Smooth muscle cell of the brain vasculature (primary cell): Measurements from ENCODE around the gene CBLC.
"Not testable (repeated sequence)": the region's sequence is repeated elsewhere in the genome, so short reads cannot be mapped to it uniquely, and the experiment has no call there.

ENCODE experiments used
- DNase-seq: peaks from one replicate; pipeline ENCODE4 v3.0.0-alpha.2; 2012; ENCODE audit warnings: low read depth, low spot score

The CBLC gene

DNA sequence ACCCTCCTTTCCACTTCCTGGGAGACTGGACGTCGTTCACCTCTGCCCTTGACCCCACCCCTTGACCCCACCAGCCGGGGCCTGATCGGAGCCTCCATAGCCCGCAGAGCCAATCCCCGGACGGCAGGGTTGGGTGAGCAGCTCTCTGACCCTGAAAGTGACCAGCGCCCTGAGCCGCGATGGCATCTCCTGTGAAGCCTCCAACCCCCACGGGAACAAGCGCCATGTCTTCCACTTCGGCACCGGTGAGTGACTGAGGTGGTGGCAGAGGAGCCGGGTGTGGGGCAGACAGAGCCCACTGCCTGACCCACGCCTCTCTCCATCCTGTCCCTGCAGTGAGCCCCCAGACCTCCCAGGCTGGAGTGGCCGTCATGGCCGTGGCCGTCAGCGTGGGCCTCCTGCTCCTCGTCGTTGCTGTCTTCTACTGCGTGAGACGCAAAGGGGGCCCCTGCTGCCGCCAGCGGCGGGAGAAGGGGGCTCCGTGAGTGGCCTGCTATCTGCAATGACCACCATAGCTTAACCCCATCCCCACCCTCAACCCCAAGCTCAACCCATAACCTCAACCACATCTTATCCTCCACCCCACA, 41.6 kb downstream of the CBLC start:
- DNase-seq: no peak

DNA sequence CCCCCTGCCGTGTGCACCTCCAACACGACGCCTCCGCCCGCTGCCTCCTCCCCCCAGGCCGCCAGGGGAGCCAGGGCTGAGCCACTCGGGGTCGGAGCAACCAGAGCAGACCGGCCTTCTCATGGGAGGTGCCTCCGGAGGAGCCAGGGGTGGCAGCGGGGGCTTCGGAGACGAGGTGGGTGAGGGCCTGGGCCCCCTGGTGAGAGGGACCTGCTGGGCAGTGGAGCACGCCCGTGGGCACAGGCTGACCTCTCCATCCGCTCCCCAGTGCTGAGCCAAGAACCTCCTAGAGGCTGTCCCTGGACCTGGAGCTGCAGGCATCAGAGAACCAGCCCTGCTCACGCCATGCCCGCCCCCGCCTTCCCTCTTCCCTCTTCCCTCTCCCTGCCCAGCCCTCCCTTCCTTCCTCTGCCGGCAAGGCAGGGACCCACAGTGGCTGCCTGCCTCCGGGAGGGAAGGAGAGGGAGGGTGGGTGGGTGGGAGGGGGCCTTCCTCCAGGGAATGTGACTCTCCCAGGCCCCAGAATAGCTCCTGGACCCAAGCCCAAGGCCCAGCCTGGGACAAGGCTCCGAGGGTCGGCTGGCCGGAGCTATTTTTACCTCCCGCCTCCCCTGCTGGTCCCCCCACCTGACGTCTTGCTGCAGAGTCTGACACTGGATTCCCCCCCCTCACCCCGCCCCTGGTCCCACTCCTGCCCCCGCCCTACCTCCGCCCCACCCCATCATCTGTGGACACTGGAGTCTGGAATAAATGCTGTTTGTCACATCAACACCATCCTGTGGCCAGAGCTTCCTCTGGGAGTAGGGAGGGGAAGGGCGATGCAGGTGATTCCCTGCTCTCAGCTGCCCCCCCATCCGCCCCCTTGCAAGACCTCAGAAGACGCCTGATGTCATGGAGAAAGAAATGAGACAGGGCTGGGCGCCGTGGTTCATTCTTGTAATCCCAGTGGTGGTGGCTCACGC, 43.2 kb downstream of the CBLC start:
- DNase-seq: no peak

DNA sequence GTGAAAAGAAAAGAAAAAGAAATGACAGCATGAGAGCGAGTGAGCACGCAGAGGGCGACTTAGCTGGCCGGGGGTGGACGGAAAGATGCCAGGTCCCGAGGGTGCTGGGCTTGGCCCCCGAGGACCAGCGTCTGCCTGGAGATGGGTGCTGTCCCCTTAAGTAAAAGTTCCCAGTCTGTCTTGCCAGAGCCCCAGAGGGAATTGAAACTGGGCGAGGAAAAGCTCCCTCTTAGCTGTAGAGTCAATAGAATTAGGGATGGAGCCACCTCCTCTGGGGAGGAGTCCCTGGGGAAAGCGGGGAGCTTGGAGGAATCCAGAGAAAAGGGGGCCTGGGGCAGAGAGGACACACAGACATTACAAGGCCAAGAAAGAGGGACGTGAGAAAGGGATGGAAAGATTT, 44.5 kb downstream of the CBLC start:
- DNase-seq: no peak

DNA sequence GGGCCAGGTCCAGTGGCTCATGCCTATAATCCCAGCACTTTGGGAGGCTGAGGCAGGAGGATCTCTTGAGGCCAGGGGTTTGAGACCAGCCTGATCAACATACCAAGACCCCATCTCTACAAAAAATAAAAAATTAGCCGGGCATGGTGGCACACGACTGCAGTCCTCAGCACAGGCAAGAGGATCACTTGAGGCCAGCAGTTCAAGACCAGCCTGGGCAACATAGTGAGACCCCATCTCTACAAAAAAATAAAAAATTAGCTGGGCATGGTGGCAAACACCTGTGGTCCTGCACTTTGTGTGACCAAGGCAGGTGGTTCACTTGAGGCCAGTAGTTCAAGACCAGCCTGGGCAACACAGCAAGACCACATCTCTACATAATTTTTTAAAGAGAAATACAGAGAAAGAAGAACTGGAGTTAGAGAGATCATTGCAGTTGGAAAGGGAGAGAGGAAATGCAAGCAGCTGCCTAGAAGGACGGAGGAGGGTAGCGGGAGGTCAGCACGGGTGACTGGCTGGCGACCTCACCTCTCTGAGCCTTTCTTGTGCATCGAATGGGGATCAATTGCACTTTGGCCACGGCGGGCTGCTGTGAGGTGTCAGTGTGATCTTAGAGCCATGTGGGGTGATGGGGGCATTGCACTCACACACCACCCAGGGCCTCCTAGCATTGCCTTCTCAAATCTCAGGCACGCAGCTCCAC, 45.1 kb downstream of the CBLC start:
- no peak for DNase-seq

DNA sequence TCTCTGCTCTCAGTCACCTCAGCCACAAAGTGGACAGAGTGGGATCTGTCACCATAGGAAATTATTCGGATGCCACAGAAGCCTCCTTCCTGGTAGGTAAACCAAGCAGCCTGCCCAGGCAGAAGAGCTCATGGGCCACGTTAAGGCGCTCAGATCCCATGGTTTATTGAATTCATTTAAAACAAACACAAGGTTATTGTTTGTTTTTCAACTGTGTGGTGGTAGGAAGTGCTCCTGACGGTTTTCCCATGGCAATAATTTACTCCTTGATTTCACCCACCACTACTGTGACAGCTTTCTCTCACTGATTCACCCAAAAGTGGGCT, 45.6 kb downstream of the CBLC start:
- no peak for DNase-seq

DNA sequence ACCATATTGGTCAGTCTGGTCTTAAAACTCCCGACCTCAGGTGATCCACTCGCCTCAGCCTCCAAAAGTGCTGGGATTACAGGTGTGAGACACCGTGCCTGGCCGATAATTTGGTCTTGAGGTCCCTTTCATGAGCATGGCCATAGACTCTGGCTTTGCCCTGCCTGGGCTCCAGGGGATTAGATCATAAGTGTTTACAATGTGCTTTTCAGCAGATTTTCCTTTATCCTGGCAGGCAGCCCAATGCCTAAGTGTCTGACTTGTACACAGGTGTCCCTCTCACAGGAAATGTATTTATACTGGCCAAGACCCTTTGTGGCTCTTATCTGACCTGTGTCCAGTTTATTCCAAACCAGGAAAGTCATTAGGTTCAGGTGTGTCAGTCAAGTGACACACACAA, 47.1 kb downstream of the CBLC start:
- no peak for DNase-seq

DNA sequence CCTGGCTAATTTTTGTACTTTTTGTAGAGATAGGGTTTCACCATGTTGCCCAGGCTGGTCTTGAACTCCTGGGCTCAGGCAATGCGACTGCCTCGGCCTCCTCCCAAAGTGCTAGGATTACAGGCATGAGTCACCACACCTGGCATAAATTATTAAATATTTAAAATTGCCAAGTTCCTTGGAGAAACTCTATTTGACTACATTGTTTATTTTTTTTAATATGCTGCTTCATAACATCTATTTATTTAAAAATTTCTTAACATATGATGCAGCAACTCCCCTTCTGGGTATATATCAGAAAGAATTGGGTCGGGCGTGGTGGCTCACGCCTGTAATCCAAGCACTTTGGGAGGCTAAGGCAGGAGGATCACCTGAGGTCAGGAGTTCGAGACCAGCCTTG, 55.2 kb downstream of the CBLC start:
- not testable (repeated sequence) for DNase-seq

DNA sequence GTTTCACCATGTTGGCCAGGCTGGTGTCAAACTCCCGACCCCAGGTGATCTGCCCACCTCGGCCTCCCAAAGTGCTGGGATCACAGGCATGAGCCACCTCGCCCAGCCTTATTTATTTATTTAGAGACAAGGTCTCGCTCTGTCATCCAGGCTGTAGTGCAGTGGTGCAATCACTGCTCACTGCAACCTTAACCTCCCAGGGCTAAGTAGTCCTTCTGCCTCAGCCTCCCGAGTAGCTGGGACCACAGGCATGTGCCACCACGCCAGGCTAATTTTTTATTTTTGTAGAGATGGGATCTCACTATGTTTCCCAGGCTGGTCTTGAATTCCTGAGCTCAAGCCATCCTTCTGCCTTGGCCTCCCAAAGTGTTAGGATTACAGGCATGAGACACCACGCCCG, 56.7 kb downstream of the CBLC start:
- not testable (repeated sequence) for DNase-seq

DNA sequence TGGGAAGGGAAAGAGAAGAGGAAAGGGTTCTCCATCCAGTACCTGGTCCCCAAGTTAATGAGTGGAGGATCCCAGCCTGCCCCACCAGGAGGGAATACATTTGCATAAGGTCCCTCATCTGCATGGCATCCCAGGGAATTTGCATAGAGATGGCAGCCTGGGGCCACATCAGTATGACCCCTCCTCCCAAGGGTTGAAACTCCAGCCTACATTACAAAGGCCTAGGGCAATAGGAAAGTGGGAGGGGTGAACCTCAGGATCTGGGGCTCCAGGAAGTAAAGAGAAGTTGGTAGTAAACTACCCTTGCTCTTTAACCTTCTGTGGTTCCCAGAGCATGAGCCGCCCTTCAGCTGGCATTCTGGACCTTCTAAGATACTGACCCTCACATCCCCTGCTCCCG, 61.6 kb downstream of the CBLC start:
- DNase-seq: no peak

DNA sequence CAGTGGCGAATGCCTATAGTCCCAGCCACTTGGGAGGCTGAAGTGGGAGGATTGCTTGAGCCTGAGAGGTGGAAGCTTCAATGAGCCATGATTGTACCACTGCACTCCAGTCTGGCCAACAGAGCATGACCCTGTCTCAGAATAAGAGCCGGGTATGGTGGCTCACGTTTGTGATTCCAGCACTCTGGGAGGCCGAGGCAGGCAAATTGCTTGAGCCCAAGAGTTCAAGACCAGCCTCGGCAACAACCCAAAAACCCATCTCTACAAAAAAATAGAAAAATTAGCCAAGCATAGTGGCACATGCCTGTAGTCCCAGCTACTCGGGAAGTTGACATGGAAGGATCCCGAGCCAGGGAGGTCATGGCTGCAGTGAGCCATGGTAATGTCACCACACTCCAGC, 63.1 kb downstream of the CBLC start:
- no peak for DNase-seq

DNA sequence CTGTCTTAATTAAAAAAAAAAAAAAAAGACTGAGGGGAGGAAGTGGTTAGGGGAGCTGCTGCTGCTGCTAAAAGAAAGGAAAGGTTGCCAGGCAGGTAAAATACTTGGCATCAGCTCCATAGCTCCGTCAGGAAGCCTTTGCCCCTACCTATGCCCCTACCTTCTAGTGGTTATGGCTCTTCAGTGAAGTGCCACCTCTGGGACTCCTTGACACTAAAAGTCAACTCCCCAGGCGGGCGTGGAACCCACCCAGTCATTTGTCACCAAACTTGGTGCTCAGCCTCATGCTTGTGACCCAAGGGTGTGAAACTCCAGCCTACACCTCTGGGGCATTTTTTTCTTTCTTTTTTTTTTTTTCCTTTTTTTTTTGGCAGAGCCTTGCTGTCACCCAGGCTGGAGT, 63.5 kb downstream of the CBLC start:
- no peak for DNase-seq

DNA sequence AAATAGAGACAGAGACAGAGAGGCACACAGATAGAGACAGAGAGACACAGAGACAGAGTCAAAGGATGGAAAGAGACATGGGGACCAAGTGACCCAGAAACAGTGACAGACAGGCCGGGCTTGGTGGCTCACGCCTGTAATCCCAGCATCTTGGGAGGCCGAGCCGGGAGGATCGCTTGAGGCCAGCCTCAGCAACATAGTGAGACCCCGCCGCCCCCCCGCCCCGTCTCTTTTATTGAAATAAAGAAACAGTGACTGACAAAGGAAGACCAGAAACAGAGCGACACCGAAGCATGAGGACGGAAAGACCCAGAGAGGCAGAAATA, 67.6 kb downstream of the CBLC start:
- DNase-seq: no peak

DNA sequence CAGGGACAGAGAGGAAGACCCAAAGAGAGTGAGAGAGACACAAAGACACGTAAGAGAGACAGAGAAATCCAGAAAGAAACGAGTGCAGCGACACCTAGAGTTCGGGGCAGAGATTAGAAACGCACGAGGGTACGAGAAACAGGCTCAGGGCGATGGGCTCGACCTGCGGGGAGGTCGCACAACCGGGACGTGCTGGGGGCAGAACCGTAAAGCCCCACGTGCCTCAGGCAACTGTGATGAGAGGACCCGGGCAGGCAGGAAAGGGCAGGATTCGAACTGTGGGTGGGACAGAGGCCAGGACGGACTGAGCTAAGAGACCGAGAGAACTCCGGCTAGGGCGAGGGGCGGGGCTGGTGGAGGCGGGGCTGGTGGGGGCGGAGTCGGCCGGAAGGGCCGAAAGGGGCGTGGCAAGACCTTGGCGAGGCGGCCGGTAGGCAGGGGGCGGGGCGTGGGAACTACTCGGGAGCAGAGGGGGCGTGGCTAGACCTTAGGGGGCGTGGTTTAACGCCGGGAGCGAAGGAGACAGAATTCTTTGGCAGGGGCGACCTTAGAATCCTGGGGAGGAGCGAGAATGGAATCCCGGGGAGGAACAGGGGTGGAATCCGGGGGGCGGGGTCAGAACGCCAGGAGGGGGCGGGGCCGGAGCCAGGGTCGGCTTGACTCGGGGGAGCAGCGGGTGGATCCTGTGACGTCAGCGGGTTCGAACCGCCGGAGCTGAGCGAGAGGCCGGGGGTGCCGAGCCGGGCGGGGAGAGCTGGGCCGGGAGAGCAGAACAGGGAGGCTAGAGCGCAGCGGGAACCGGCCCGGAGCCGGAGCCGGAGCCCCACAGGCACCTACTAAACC, 68.1 kb downstream of the CBLC start, which contains the start of gene NECTIN2:
TSS of gene NECTIN2 (plus strand) at position 686 of the 843 bp plus-strand sequence. CDS start 229 bp downstream, outside the sequence.
- peak; percentile 97 for DNase-seq

DNA sequence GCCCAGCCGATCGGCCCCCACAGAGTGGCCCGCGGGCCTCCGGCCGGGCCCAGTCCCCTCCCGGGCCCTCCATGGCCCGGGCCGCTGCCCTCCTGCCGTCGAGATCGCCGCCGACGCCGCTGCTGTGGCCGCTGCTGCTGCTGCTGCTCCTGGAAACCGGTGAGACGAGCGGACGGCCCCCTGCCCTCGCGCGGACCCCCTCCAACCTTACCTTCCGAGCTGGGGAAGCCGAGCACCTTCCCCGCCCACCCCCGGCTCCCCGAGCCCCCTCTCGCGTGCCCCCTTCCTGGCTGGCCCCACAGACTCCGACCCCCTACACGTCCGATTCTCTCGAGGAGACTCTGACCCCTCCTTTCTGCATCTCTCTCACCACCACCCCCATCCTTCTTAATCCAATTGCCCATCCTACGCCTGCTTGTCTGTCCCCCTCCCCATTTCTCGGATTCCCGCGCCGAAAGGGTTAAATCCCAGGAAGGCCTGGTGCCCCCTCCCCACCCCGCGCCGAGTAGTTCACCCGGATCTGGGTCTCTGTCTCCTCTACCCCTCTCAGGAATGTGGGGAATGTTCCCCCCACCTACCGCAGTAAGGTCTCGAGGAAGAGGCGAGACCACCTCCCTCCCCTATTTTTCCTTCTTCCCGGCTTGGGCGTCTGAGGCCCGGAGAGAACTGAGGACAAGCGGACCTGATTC, 68.9 kb downstream of the CBLC start:
- no peak for DNase-seq

DNA sequence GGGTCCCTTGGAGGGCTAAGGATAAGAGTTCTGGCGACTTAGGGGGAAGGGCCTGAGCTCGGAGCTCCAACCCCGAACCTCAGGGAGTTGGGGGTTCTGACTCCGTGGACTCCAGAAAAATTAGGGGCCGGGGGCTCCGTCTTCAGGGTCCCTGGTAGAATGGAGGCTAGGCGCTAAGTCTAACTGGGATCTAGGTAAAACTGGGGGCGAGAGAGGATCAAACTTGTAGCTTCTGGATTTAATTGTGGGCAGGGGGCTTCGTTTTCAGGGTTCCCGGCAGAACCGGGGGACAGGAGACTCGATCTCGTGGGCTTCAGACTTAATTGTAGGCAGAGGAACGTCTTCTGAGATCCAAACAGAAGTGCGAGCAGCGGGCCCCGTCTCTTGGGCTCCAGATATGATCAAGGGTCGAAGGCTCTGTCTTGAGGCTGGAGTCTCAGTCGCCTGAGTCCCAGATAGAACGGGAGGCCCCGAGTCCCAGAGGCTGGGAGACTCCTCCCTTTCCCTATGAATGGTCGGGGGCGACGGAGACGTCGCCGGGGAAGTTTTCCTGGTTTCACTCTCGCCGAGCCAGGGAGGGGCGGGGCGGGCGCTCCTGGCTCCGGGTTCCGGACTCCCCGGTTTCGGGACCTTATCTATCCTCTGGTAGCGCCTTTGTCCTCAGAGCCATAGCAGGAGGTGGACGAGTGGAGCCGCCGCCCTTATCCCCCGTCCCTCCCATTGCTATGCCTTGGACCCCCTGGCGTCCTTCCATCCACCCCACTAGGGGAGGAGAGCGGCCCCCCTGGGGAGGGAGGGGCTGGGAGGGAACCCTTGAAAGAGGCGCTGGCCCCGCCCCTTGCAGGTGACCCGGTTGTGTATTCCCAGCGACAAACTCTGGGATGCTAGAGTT, 69.7 kb downstream of the CBLC start:
- no peak for DNase-seq

DNA sequence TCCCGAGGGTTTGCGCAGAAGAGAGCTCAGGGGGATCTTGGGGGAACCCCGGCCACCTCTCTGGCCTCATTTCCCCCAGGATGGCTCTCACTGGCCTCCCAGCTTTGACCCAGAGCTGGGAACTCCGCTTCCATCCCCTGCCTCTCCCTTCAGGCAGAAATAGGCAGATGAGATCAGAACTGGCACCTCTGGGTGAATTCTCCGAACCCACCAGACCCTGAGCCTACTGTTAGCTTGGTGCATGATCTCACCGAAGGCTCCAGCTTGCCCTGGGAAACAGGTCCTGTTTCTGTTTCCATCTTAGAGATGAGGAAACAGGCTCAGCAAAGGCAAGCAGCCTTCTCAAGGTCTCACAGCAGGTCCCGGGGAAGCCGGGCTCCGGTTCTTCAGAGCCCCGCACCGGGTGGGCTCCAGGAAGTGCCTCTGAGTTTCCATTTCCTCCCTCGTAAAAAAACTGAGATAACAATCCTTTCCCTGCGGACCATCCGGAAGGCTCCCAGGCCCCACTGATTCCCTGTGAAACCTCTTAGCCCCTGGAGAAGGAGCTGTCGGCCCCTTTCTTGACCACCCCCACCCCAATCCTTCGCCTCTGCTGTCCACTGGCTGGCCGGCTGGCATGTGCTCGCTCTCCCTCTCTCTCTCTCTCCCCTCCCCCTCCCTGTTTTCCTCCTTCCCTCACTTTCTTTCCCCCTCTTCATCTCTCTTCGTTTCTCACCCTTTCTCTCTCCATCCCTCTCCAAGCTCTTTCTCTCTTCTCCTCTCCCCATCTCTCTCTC, 70.5 kb downstream of the CBLC start:
- DNase-seq: no peak

DNA sequence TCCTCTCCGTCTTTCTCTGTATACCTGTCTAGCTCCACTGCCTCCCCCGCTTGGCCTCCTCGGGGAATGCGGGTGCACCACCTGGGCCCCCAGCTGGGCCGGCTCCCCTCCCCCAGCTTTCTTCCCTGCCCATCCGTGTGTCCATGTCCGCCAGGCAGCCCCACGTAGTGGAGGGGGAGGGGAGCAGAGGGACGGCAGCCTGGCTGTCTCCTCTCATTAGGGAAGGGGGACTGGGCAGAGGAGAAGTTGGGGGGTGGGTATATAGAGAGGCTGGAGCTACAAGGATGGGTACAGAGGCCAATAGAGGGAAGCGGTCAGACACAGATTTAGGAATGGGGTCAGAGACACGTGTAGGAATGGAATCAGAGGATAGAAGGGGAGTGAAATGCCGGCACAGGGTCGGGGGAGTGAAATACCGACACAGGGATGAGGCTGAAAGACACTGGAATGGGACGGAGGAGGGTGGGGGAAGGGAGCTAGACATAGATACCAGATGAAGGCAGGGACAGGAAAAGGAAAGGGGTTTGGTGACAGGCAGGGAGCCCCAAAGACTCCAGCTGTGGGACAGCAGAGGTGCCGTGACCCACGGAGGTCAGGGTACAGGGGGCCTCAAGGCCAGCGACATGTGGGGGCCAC, 71.2 kb downstream of the CBLC start:
- DNase-seq: no peak
